Measurements from ENCODE around the gene SGSM1. TPM values are rescaled to one million over a fixed set of nuclear protein-coding genes. Genes with fewer than 3 reads are reported as not detected.

SGSM1 gene
- total RNA-seq, 1 experiment from 2014 or later: 5.1 TPM

DNA sequence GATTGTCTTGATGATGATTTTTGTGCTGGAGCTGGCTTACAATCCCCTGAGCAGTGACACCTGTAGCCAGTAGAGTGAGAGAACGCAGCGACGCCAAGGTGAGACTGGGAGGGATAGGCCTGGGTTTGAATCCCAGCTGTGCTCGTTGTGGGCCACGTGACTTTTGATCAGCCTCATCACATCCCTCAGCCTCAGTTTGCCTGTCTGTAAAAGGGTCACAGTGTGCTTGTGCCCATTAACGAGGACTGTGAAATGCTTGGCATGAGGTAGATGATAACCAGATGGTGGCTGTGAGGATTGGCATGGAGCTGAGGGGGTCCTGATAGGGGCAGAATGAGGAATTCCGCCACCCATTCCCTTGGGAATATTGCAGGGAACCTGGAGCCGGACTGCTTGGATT lies 156.1 kb downstream of the SGSM1 start:
- Histone ChIP-seq H3K27ac (ENCODE audit: low read depth, low read length) (no peak overlapping the region), H2AFZ (ENCODE audit: low read depth, low read length, poor library complexity, severe bottlenecking) (no peak overlapping the region), H3K27me3 (ENCODE audit: insufficient read depth, low read length) (no peaks in the 10 kb centered on the region), H3K79me2 (ENCODE audit: insufficient read depth, low read length) (peaks cover 86% of the 10 kb centered on the region), H3K36me3 (ENCODE audit: control insufficient read depth in 1 of 2, insufficient read depth in 2 of 2, low read length in 2 of 2) (peaks cover 0 to 6% of the 10 kb centered on the region in 2 experiments; a peak in 1 of 4 replicates), H3K9me2 (ENCODE audit: insufficient read depth) (no peaks in the 10 kb centered on the region), H4K20me1 (ENCODE audit: insufficient read depth) (no peaks in the 10 kb centered on the region), H3K4me1 (ENCODE audit: control insufficient read depth in 1 of 2, insufficient read depth in 2 of 2, low read length in 2 of 2) (peaks cover 48 to 72% of the 10 kb centered on the region in 2 experiments), H3K4me2 (ENCODE audit: low read length) (no peak overlapping the region), H3K9ac (ENCODE audit: low read length) (no peak overlapping the region), H3K4me3 (replicated peaks in 1 of 2; ENCODE audit: low read depth in 1 of 2, low read length in 2 of 2) (no peak overlapping the region), H3K9me3 (ENCODE audit: control insufficient read depth in 1 of 2, insufficient read depth in 1 of 2, low read depth in 1 of 2, low read length in 2 of 2) (no peaks in the 10 kb centered on the region)
- ATAC-seq (no peak), DNase-seq (ENCODE audit: low read depth, low spot score) (no peak)
- no TSS peak for BruUV-seq (replicated peaks)
- ChIA-PET RAD21 (ENCODE audit: low non-redundant PET in 1 of 2, low total read pairs in 2 of 2, uncharacterized antibody in 2 of 2, unreplicated experiment in 2 of 2) (no interaction called here), POLR2A (no interaction called here), CTCF (interaction anchor here (1.5 kb wide), 1 partner anchor 87 kb away, joined by 3 read pairs; no protein-coding TSS in a partner anchor)
- intact Hi-C loops (cut with micrococcal nuclease): no loop called here
- TF ChIP-seq, protein P1, sequence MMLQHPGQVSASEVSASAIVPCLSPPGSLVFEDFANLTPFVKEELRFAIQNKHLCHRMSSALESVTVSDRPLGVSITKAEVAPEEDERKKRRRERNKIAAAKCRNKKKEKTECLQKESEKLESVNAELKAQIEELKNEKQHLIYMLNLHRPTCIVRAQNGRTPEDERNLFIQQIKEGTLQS (IDR thresholded peaks at IDR 0.05): no peak
- TF ChIP-seq, protein P2, sequence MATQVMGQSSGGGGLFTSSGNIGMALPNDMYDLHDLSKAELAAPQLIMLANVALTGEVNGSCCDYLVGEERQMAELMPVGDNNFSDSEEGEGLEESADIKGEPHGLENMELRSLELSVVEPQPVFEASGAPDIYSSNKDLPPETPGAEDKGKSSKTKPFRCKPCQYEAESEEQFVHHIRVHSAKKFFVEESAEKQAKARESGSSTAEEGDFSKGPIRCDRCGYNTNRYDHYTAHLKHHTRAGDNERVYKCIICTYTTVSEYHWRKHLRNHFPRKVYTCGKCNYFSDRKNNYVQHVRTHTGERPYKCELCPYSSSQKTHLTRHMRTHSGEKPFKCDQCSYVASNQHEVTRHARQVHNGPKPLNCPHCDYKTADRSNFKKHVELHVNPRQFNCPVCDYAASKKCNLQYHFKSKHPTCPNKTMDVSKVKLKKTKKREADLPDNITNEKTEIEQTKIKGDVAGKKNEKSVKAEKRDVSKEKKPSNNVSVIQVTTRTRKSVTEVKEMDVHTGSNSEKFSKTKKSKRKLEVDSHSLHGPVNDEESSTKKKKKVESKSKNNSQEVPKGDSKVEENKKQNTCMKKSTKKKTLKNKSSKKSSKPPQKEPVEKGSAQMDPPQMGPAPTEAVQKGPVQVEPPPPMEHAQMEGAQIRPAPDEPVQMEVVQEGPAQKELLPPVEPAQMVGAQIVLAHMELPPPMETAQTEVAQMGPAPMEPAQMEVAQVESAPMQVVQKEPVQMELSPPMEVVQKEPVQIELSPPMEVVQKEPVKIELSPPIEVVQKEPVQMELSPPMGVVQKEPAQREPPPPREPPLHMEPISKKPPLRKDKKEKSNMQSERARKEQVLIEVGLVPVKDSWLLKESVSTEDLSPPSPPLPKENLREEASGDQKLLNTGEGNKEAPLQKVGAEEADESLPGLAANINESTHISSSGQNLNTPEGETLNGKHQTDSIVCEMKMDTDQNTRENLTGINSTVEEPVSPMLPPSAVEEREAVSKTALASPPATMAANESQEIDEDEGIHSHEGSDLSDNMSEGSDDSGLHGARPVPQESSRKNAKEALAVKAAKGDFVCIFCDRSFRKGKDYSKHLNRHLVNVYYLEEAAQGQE (IDR thresholded peaks at IDR 0.05; ENCODE audit: low read depth): no peak

DNA sequence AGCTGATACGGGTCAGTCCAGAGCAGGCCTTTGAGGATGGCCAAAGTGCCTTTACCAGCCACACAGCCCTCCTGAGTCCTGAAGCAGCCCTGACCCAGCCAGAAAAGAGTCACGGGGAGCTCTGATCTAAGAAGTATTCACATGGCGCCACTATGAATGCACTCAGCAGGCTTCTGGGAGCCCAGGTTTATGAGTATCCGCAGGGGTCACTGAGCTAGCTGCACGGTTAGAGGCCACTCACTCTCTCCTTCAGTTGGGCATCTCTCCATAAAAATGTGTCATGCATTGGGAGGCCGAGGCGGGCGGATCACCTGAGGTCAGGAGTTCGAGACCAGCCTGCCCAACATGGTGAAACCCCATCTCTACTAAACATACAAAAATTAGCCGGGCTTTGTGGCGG lies 156.8 kb downstream of the SGSM1 start:
- Histone ChIP-seq H2AFZ (ENCODE audit: low read depth, low read length, poor library complexity, severe bottlenecking) (no peak overlapping the region), H3K36me3 (ENCODE audit: control insufficient read depth in 1 of 2, insufficient read depth in 2 of 2, low read length in 2 of 2) (peaks cover 0 to 6% of the 10 kb centered on the region in 2 experiments; a peak in 1 of 4 replicates), H3K27me3 (ENCODE audit: insufficient read depth, low read length) (no peaks in the 10 kb centered on the region), H3K27ac (ENCODE audit: low read depth, low read length) (no peak overlapping the region), H3K9me3 (ENCODE audit: control insufficient read depth in 1 of 2, insufficient read depth in 1 of 2, low read depth in 1 of 2, low read length in 2 of 2) (no peaks in the 10 kb centered on the region), H3K9ac (ENCODE audit: low read length) (no peak overlapping the region), H3K79me2 (ENCODE audit: insufficient read depth, low read length) (peaks cover 85% of the 10 kb centered on the region), H3K4me3 (replicated peaks in 1 of 2; ENCODE audit: low read depth in 1 of 2, low read length in 2 of 2) (no peak overlapping the region), H3K4me2 (ENCODE audit: low read length) (peak overlapping the region; percentile 37), H3K4me1 (ENCODE audit: control insufficient read depth in 1 of 2, insufficient read depth in 2 of 2, low read length in 2 of 2) (peaks cover 48 to 72% of the 10 kb centered on the region in 2 experiments), H3K9me2 (ENCODE audit: insufficient read depth) (no peaks in the 10 kb centered on the region), H4K20me1 (ENCODE audit: insufficient read depth) (no peaks in the 10 kb centered on the region)
- BruUV-seq (replicated peaks): no TSS peak
- no peak for DNase-seq (ENCODE audit: low read depth, low spot score)
- POLR2A ChIA-PET: no interaction called here
- ATAC-seq: no peak
- CTCF ChIA-PET: interaction anchor here (1.5 kb wide), 1 partner anchor 86 kb away, joined by 3 read pairs; no protein-coding TSS in a partner anchor
- RAD21 ChIA-PET (ENCODE audit: low non-redundant PET in 1 of 2, low total read pairs in 2 of 2, uncharacterized antibody in 2 of 2, unreplicated experiment in 2 of 2): no interaction called here
- intact Hi-C loops (cut with micrococcal nuclease): no loop called here
- TF ChIP-seq CEBPB (IDR thresholded peaks at IDR 0.05; ENCODE audit: low read depth) (no peak), YY1 (IDR thresholded peaks at IDR 0.05; ENCODE audit: extremely low read depth, insufficient replicate concordance, low read depth, low read length) (no peak), POLR2A (IDR thresholded peaks at IDR 0.05; ENCODE audit: borderline replicate concordance, extremely low read depth, insufficient read depth, insufficient read length) (no peak), FOSL1 (IDR thresholded peaks at IDR 0.05; ENCODE audit: low read depth) (no peak), SRF (IDR thresholded peaks at IDR 0.05; ENCODE audit: low read depth) (no peak), SP1 (IDR thresholded peaks at IDR 0.05; ENCODE audit: low read depth) (no peak), POLR2AphosphoS5 (IDR thresholded peaks at IDR 0.05; ENCODE audit: low read depth, low read length) (no peak), EGR1 (IDR thresholded peaks at IDR 0.05; ENCODE audit: low read depth) (no peak)
- TF ChIP-seq, protein P1 (IDR thresholded peaks at IDR 0.05): no peak
- TF ChIP-seq, protein P3, sequence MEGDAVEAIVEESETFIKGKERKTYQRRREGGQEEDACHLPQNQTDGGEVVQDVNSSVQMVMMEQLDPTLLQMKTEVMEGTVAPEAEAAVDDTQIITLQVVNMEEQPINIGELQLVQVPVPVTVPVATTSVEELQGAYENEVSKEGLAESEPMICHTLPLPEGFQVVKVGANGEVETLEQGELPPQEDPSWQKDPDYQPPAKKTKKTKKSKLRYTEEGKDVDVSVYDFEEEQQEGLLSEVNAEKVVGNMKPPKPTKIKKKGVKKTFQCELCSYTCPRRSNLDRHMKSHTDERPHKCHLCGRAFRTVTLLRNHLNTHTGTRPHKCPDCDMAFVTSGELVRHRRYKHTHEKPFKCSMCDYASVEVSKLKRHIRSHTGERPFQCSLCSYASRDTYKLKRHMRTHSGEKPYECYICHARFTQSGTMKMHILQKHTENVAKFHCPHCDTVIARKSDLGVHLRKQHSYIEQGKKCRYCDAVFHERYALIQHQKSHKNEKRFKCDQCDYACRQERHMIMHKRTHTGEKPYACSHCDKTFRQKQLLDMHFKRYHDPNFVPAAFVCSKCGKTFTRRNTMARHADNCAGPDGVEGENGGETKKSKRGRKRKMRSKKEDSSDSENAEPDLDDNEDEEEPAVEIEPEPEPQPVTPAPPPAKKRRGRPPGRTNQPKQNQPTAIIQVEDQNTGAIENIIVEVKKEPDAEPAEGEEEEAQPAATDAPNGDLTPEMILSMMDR (IDR thresholded peaks at IDR 0.05 in 2 of 3, conservative IDR thresholded peaks at IDR 0.05 in 1 of 3; ENCODE audit: borderline replicate concordance in 1 of 3, insufficient read depth in 1 of 3, low read depth in 2 of 3, low read length in 2 of 3): no peak
